GM12801 (cell line): Measurements from ENCODE around the gene SH3RF2.

ENCODE experiments used
- TF ChIP-seq, protein P1 (sequence below): IDR thresholded peaks from one replicate; pipeline ENCODE4 v1.5.1; 2011; ENCODE audit warnings: control low read depth; ENCODE audit not compliant: insufficient read length; ENCODE audit errors: extremely low read depth

SH3RF2 gene

DNA sequence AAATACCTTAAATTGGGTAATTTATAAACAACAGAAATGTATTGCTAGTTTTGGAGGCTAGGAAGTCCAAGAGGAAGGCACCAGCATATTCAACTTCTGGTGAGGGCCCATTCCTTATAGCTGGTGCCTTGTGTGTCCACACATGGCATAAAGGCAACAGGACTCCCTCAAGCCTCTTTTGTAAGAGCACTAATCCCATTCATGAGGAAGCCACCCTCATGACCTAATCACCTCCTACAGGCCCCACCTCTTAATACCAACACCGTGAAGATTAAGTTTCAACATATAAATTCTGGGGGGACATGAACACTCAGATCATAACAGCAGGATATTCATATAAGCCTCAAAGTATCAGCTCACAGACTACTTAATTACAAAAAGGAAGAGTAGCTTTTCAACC is 173.0 kb downstream of the SH3RF2 start:
- TF ChIP-seq, protein P1, sequence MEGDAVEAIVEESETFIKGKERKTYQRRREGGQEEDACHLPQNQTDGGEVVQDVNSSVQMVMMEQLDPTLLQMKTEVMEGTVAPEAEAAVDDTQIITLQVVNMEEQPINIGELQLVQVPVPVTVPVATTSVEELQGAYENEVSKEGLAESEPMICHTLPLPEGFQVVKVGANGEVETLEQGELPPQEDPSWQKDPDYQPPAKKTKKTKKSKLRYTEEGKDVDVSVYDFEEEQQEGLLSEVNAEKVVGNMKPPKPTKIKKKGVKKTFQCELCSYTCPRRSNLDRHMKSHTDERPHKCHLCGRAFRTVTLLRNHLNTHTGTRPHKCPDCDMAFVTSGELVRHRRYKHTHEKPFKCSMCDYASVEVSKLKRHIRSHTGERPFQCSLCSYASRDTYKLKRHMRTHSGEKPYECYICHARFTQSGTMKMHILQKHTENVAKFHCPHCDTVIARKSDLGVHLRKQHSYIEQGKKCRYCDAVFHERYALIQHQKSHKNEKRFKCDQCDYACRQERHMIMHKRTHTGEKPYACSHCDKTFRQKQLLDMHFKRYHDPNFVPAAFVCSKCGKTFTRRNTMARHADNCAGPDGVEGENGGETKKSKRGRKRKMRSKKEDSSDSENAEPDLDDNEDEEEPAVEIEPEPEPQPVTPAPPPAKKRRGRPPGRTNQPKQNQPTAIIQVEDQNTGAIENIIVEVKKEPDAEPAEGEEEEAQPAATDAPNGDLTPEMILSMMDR, result no peak

DNA sequence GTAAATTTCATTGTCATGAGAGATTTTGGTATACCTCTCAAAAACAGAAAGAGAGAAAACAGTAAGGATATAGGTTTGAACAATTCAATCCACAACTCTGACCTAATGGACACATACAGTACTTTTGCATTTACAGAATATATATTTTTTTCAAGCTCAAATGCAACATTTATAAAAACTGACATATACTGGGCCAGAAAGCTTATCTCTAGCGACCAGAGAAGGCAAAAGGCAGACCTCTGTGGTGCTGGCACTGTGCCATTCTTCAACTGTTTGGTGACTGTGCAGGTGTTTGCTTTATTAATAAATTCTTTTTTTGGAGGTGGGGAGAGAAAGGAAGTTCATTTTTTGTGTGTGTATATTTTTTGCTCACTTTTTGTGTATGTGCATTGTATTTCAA is 175.0 kb downstream of the SH3RF2 start:
- TF ChIP-seq, protein P1, result no peak

DNA sequence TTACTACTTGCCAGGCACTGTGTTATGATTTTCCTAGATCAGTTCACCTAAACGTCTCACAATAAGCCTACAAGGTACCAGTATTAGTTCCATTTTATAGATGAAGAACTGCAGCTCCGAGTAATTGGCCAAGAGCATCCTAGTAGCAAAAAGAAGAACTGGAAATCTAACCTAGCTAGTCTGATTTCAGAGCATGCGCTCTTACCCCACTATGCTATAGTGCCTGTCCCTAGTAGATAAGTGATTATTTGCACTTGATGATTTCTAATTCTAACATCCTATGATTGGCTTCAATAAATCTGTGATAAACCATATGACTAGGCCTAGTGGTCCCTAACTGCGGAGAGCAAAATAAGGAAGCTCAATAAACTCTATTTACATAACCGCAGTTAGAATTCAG is 176.1 kb downstream of the SH3RF2 start:
- TF ChIP-seq, protein P1, result no peak
